SU-DHL-6 (cell line): ENCODE results near the gene C3.

Experiments used
- H2AFZ ChIP-seq: fragments of 200-600 bp; sonication (generic); 2 replicates; pipeline ENCODE4 v1.6.1; 2014; ENCODE audit warnings: low read depth, mild to moderate bottlenecking, moderate library complexity, mixed read lengths, antibody characterized with exemption, low read length; ENCODE audit not compliant: severe bottlenecking
- H3F3A ChIP-seq: fragments of 200-600 bp; shearing (Covaris generic); 2 replicates; pipeline ENCODE4 v1.6.0; 2016; ENCODE audit warnings: antibody characterized with exemption, mild to moderate bottlenecking; ENCODE audit not compliant: insufficient read depth
- H3K27ac ChIP-seq: fragments of 200-600 bp; sonication (generic); 2 replicates; pipeline ENCODE4 v1.5.1; 2016; ENCODE audit warnings: low read depth, mild to moderate bottlenecking, low read length, moderate library complexity, mixed read lengths
- H3K27me3 ChIP-seq: fragments of 200-600 bp; sonication (generic), shearing (Covaris generic); 2 replicates; pipeline ENCODE4 v1.6.0; 2014; ENCODE audit warnings: mild to moderate bottlenecking, low read length
- H3K36me3 ChIP-seq: fragments of 200-600 bp; sonication (generic); 2 replicates; pipeline ENCODE4 v1.6.1; 2014; ENCODE audit warnings: mild to moderate bottlenecking, low read length, mixed read lengths
- H3K4me2 ChIP-seq: fragments of 300-600, 200-600 bp; shearing (Covaris generic), sonication (generic); 2 replicates; pipeline ENCODE4 v1.6.0; 2014; ENCODE audit warnings: low read length, low read depth, mild to moderate bottlenecking; ENCODE audit not compliant: poor library complexity, severe bottlenecking
- H3K4me3 ChIP-seq: fragments of 200-600 bp; sonication (generic); 2 replicates; pipeline ENCODE4 v1.5.1; 2014; ENCODE audit warnings: antibody characterized with exemption, low read length, mild to moderate bottlenecking, mixed read lengths; ENCODE audit not compliant: insufficient read depth, poor library complexity, severe bottlenecking
- H3K79me2 ChIP-seq: fragments of 200-600 bp; sonication (generic); 2 replicates; pipeline ENCODE4 v1.6.1; 2014; ENCODE audit warnings: mild to moderate bottlenecking, low read length, moderate library complexity; ENCODE audit not compliant: insufficient read depth
- H3K9ac ChIP-seq: fragments of 200-600 bp; sonication (generic); 2 replicates; pipeline ENCODE4 v1.7.0; 2014; ENCODE audit warnings: mild to moderate bottlenecking, low read length
- H3K9me2 ChIP-seq: fragments of 200-600 bp; sonication (generic); replicated peaks from 2 replicates; pipeline ENCODE4 v1.6.1; 2014; ENCODE audit warnings: low read length; ENCODE audit not compliant: insufficient read depth
- H3K9me3 ChIP-seq: fragments of 200-600 bp; sonication (generic); 2 replicates; pipeline ENCODE4 v1.6.1; 2014; ENCODE audit warnings: low read length, mixed read lengths; ENCODE audit not compliant: insufficient read depth
- H4K20me1 ChIP-seq: fragments of 200-600 bp; sonication (generic); 2 replicates; pipeline ENCODE4 v1.6.1; 2014; ENCODE audit warnings: low read depth, mild to moderate bottlenecking, antibody characterized with exemption, low read length, moderate library complexity, mixed read lengths
- EZH2phosphoT487 ChIP-seq: fragments of 200-600 bp; sonication (generic), shearing (Covaris generic); conservative IDR thresholded peaks from 2 replicates; pipeline ENCODE4 v1.6.1; 2018; ENCODE audit warnings: mild to moderate bottlenecking, antibody characterized with exemption, low read length, moderate library complexity, mixed read lengths
- TF ChIP-seq, protein P1 (sequence below): fragments of 200-600 bp; sonication (generic); IDR thresholded peaks from one replicate; pipeline ENCODE4 v1.5.1; 2017; ENCODE audit warnings: antibody characterized with exemption, mild to moderate bottlenecking, low read length, moderate library complexity; ENCODE audit not compliant: insufficient read depth, poor library complexity, severe bottlenecking

Gene C3

GRCh38 chr19:6693056-6693471 lies 27.4 kb downstream of the C3 start:
- Histone ChIP-seq H3K27ac (no peak overlapping the region), H3F3A (no peaks in the 10 kb centered on the region), H4K20me1 (no peaks in the 10 kb centered on the region), H3K27me3 (no peaks in the 10 kb centered on the region), H3K4me3 (no peak overlapping the region), H3K4me2 (no peak overlapping the region), H3K79me2 (no peaks in the 10 kb centered on the region), H3K9me3 (peaks cover 5% of the 10 kb centered on the region; the same call in 1 of the 2 replicates), H3K9ac (no peak overlapping the region), H3K9me2 (no peaks in the 10 kb centered on the region), H3K36me3 (no peaks in the 10 kb centered on the region), H2AFZ (no peak overlapping the region)
- TF ChIP-seq, protein P1, sequence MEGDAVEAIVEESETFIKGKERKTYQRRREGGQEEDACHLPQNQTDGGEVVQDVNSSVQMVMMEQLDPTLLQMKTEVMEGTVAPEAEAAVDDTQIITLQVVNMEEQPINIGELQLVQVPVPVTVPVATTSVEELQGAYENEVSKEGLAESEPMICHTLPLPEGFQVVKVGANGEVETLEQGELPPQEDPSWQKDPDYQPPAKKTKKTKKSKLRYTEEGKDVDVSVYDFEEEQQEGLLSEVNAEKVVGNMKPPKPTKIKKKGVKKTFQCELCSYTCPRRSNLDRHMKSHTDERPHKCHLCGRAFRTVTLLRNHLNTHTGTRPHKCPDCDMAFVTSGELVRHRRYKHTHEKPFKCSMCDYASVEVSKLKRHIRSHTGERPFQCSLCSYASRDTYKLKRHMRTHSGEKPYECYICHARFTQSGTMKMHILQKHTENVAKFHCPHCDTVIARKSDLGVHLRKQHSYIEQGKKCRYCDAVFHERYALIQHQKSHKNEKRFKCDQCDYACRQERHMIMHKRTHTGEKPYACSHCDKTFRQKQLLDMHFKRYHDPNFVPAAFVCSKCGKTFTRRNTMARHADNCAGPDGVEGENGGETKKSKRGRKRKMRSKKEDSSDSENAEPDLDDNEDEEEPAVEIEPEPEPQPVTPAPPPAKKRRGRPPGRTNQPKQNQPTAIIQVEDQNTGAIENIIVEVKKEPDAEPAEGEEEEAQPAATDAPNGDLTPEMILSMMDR, result no peak
- TF ChIP-seq EZH2phosphoT487, result no peak

- Histone ChIP-seq H3K9me3 (peaks cover 5% of the 10 kb centered on the region; the same call in 1 of the 2 replicates), H3K9me2 (no peaks in the 10 kb centered on the region), H3K4me2 (no peak overlapping the region), H3K27ac (no peak overlapping the region), H3K36me3 (no peaks in the 10 kb centered on the region), H3K79me2 (no peaks in the 10 kb centered on the region), H3K4me3 (no peak overlapping the region), H3K9ac (no peak overlapping the region), H4K20me1 (no peaks in the 10 kb centered on the region), H3K27me3 (no peaks in the 10 kb centered on the region), H3F3A (no peaks in the 10 kb centered on the region), H2AFZ (no peak overlapping the region)
- TF ChIP-seq, protein P1, result no peak
- TF ChIP-seq EZH2phosphoT487, result no peak
These were observed 28.4 kb downstream of the C3 start for GRCh38 chr19:6692027-6692426.

DNA sequence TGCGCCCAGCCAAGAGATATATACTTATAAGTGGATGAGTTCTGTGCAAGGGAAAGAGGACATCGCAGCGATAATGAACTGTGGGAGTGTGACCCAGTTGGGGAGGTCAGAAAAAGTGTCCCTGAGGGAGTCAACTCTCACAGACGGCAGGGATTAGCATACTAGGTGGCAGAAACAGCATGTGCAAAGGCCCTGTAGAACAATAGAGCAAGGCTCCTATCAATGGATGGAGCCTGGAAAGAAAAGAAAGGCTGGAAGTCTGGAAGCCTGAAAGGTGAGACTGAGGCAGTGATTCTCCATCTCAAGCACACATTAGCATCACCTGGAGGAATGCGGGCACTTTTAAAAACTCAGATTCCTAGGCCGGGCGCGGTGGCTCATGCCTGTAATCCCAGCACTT lies 29.1 kb downstream of the C3 start:
- no peaks in the 10 kb centered on the region for H3F3A ChIP-seq
- no peak overlapping the region for H3K27ac ChIP-seq
- H2AFZ ChIP-seq, result no peak overlapping the region
- TF ChIP-seq EZH2phosphoT487, result no peak
- TF ChIP-seq, protein P1, result no peak
- H3K27me3 ChIP-seq, result no peaks in the 10 kb centered on the region
- no peaks in the 10 kb centered on the region for H3K79me2 ChIP-seq
- no peaks in the 10 kb centered on the region for H3K36me3 ChIP-seq
- H3K9me3 ChIP-seq, result peaks cover 5% of the 10 kb centered on the region; the same call in 1 of the 2 replicates
- H3K4me2 ChIP-seq, result no peak overlapping the region
- H4K20me1 ChIP-seq, result no peaks in the 10 kb centered on the region
- H3K9ac ChIP-seq, result no peak overlapping the region
- no peak overlapping the region for H3K4me3 ChIP-seq
- no peaks in the 10 kb centered on the region for H3K9me2 ChIP-seq
